ENCODE data around the gene KCNJ9.

DNA sequence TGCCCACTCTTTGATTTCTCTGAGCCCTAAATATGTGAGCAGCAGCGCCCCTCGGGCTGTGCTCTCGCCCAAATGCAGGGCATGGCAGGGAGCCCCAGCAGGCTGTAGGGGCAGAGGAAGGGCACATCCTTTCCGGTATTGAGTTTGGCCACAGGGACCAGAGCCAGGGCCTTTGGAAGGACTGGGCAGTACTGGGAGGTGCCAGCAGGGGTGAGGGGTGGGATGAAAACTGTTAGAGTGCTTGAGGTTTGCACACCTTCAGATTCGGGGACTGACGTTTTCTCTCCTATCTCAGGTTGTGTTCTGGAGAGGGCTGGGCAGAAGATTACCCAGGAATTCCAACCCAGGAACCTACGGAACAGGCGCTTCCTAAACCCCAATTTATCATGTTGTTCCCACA is 32.1 kb downstream of the KCNJ9 start:
- no peak for TF ChIP-seq POLR2AphosphoS5 (IDR thresholded peaks at IDR 0.05)
- TF ChIP-seq, protein P1, sequence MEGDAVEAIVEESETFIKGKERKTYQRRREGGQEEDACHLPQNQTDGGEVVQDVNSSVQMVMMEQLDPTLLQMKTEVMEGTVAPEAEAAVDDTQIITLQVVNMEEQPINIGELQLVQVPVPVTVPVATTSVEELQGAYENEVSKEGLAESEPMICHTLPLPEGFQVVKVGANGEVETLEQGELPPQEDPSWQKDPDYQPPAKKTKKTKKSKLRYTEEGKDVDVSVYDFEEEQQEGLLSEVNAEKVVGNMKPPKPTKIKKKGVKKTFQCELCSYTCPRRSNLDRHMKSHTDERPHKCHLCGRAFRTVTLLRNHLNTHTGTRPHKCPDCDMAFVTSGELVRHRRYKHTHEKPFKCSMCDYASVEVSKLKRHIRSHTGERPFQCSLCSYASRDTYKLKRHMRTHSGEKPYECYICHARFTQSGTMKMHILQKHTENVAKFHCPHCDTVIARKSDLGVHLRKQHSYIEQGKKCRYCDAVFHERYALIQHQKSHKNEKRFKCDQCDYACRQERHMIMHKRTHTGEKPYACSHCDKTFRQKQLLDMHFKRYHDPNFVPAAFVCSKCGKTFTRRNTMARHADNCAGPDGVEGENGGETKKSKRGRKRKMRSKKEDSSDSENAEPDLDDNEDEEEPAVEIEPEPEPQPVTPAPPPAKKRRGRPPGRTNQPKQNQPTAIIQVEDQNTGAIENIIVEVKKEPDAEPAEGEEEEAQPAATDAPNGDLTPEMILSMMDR (IDR thresholded peaks at IDR 0.05; ENCODE audit: poor library complexity, severe bottlenecking) = no peak

All from neural cell (in vitro differentiated cells).